ENCODE measurements around the gene GP1BA.

DNA sequence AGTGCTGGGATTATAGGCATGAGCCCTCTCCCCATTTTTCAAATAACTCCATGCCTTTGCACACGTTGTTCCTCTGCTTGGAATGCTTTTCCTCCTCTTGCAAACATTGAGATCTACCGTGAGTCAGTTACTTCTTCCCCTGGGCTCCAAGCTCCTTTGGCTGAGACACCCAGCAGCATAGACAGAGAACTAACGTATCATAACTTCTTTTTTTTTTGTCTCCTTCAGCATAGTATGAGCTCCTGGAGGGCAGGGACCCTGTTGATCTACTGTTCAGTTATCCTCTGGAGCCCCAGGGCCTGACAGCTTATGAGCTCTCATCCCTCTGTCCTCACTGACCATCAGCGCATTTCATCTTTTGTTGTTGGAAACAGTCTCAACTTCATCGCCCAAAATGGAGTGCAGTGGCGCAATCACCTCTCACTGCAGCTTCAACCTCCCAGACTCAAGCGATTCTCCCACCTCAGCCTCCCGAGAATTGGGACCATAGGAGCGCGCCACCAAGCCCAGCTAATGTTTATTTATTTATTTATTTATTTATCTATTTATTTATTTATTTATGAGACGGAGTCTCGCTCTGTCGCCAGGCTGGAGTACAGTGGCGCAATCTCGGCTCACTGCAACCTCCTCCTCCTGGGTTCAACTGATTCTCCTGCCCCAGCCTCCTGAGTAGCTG, 33.4 kb downstream of the GP1BA start:
- TF ChIP-seq POLR2A (IDR thresholded peaks at IDR 0.05) (no peak), POLR2AphosphoS5 (IDR thresholded peaks at IDR 0.05) (no peak), EP300 (IDR thresholded peaks at IDR 0.05) (no peak)
- TF ChIP-seq, protein P1, sequence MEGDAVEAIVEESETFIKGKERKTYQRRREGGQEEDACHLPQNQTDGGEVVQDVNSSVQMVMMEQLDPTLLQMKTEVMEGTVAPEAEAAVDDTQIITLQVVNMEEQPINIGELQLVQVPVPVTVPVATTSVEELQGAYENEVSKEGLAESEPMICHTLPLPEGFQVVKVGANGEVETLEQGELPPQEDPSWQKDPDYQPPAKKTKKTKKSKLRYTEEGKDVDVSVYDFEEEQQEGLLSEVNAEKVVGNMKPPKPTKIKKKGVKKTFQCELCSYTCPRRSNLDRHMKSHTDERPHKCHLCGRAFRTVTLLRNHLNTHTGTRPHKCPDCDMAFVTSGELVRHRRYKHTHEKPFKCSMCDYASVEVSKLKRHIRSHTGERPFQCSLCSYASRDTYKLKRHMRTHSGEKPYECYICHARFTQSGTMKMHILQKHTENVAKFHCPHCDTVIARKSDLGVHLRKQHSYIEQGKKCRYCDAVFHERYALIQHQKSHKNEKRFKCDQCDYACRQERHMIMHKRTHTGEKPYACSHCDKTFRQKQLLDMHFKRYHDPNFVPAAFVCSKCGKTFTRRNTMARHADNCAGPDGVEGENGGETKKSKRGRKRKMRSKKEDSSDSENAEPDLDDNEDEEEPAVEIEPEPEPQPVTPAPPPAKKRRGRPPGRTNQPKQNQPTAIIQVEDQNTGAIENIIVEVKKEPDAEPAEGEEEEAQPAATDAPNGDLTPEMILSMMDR (IDR thresholded peaks at IDR 0.05), result no peak

Measured in stomach (tissue), 4 donors.